Upper lobe of left lung (tissue), 4 donors: ENCODE results near the gene LILRB1.
"Not testable (repeated sequence)": the region's sequence is repeated elsewhere in the genome, so short reads cannot be mapped to it uniquely, and the experiment has no call there.

Experiments used
- POLR2A ChIP-seq, 4 donors: fragments of 450-650 bp; IDR thresholded peaks; one replicate each; pipeline ENCODE4 v1.5.1; 2016 to 2017; ENCODE audit warnings: antibody characterized with exemption in 4 of 4, mild to moderate bottlenecking in 2 of 4
- POLR2AphosphoS5 ChIP-seq, 2 donors: sonication (generic); formaldehyde crosslinking; IDR thresholded peaks; one replicate each; pipeline ENCODE4 v1.5.1; 2017; ENCODE audit warnings: antibody characterized with exemption in 2 of 2

DNA sequence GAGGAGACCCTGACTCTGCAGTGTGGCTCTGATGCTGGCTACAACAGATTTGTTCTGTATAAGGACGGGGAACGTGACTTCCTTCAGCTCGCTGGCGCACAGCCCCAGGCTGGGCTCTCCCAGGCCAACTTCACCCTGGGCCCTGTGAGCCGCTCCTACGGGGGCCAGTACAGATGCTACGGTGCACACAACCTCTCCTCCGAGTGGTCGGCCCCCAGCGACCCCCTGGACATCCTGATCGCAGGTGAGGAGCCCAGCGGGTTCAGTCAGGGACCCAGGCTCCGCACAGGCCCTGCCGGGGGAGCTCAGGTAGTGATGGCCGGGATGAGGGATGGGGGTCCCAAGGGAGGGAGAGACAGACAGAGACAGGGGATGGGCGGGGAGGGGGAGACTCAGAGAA lies 2.2 kb downstream of the LILRB1 start:
- TF ChIP-seq POLR2A, POLR2AphosphoS5 (IDR thresholded peaks at IDR 0.05): not testable (repeated sequence)
